CD4-positive, CD25-positive, alpha-beta regulatory T cell (primary cell): ENCODE results near the gene CSMD2. TPM values are rescaled to one million over a fixed set of nuclear protein-coding genes. Genes with fewer than 3 reads are reported as not detected.

Source experiments
- ATAC-seq, 2 donors: fragments of 150-1000 bp; cut with Tn5 transposase; one replicate each; pipeline ENCODE4 v1.10.0; 2021; ENCODE audit warnings: low read depth in 2 of 2, moderate number of reproducible peaks in 2 of 2, moderate library complexity in 1 of 2
- DNase-seq, 3 donors: peaks; one replicate each; pipeline versions ENCODE4 v3.0.0 to v3.0.0-alpha.2; 2012 to 2022; ENCODE audit warnings: mixed read lengths in 1 of 3
- H3K27ac ChIP-seq: one replicate; pipeline ENCODE4 v1.7.0; 2013; ENCODE audit warnings: mild to moderate bottlenecking, low read length; ENCODE audit not compliant: insufficient read depth, poor library complexity, severe bottlenecking
- H3K27me3 ChIP-seq: one replicate; pipeline ENCODE4 v1.7.0; 2013; ENCODE audit warnings: low read length; ENCODE audit not compliant: control insufficient read depth, insufficient read depth
- H3K36me3 ChIP-seq: one replicate; pipeline ENCODE4 v1.7.0; 2013; ENCODE audit warnings: mild to moderate bottlenecking, low read length, moderate library complexity; ENCODE audit not compliant: control insufficient read depth, insufficient read depth
- H3K4me1 ChIP-seq: 2 replicates; pipeline ENCODE4 v1.7.0; 2013; ENCODE audit warnings: mild to moderate bottlenecking, low read length; ENCODE audit not compliant: insufficient read depth, control insufficient read depth, poor library complexity, severe bottlenecking
- H3K4me3 ChIP-seq: one replicate; pipeline ENCODE4 v1.7.0; 2013; ENCODE audit warnings: low read depth, mild to moderate bottlenecking, low read length, moderate library complexity
- H3K9me3 ChIP-seq, 2 experiments: 1 replicate in 1 of 2; 2 replicates in 1 of 2; pipeline ENCODE4 v1.7.0; 2013; ENCODE audit warnings: low read length in 2 of 2, mild to moderate bottlenecking in 1 of 2, moderate library complexity in 1 of 2; ENCODE audit not compliant: control insufficient read depth in 2 of 2
- H3K27ac Mint-ChIP-seq, 3 donors: one replicate each; pipeline ENCODE4 v1.8.0; 2020 to 2022; ENCODE audit warnings: mild to moderate bottlenecking in 3 of 3, mixed read lengths in 3 of 3, moderate library complexity in 2 of 3
- H3K27me3 Mint-ChIP-seq: one replicate; pipeline ENCODE4 v1.8.0; 2022; ENCODE audit warnings: mild to moderate bottlenecking, mixed read lengths
- H3K36me3 Mint-ChIP-seq: one replicate; pipeline ENCODE4 v1.8.0; 2020; ENCODE audit warnings: mixed read lengths
- H3K4me1 Mint-ChIP-seq, 4 donors: one replicate each; pipeline ENCODE4 v1.8.0; 2020 to 2022; ENCODE audit warnings: mixed read lengths in 4 of 4, mild to moderate bottlenecking in 1 of 4
- H3K4me3 Mint-ChIP-seq, 4 donors: one replicate each; pipeline ENCODE4 v1.8.0; 2020 to 2022; ENCODE audit warnings: mild to moderate bottlenecking in 4 of 4, mixed read lengths in 4 of 4, moderate library complexity in 3 of 4
- H3K9me3 Mint-ChIP-seq, 7 donors: one replicate each; pipeline ENCODE4 v1.8.0; 2020 to 2022; ENCODE audit warnings: mixed read lengths in 7 of 7, mild to moderate bottlenecking in 3 of 7, moderate library complexity in 2 of 7
- polyA plus RNA-seq, 4 donors: library from polyadenylated mRNA; unstranded; fragments of 300-500 nt; fragmentation: Illumina TruSeq; gene quantifications; one replicate each; pipeline ENCODE4 v1.2.3, GENCODE V29; 2021
- total RNA-seq: library from RNA; stranded (reverse); gene quantifications from one replicate; pipeline ENCODE4 v1.2.3, GENCODE V29; 2022

Gene CSMD2
- total and polyA plus RNA-seq, 5 donors from 2014 or later, result not detected

DNA sequence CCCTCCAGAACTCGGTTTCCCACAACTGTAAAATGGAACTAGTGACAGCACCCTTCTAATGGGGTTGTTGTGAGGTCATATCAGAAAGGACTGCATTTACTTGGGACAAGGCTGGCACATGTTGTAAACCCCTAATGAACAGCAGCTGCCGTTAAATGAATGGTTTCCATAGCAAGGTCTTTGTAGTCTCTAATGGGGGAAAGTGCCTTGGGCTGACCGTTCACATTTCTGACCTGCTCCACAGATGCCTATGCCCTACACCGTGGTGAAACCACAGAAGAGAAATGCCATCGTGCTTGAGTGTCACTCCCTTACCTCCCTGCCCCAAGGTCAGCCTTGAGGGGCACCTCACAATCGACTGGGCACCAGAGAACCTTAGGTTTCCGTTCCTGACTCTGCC, 549.5 kb downstream of the CSMD2 start:
- Mint-ChIP-seq H3K27ac (no peak overlapping the region), H3K4me3 (no peak overlapping the region), H3K36me3 (no peaks in the 10 kb centered on the region), H3K4me1 (peaks cover 0 to 2% (median 0%) of the 10 kb centered on the region in 4 donors), H3K9me3 (peaks cover 0 to 1% (median 0%) of the 10 kb centered on the region in 7 donors), H3K27me3 (peaks cover 24% of the 10 kb centered on the region)
- no peak overlapping the region for H3K4me3 ChIP-seq
- no peak for ATAC-seq
- H3K27ac ChIP-seq, result no peak overlapping the region
- H3K9me3 ChIP-seq, result no peaks in the 10 kb centered on the region
- H3K4me1 ChIP-seq, result no peaks in the 10 kb centered on the region
- H3K27me3 ChIP-seq, result peaks cover 4% of the 10 kb centered on the region
- DNase-seq, result no peak
- no peaks in the 10 kb centered on the region for H3K36me3 ChIP-seq

DNA sequence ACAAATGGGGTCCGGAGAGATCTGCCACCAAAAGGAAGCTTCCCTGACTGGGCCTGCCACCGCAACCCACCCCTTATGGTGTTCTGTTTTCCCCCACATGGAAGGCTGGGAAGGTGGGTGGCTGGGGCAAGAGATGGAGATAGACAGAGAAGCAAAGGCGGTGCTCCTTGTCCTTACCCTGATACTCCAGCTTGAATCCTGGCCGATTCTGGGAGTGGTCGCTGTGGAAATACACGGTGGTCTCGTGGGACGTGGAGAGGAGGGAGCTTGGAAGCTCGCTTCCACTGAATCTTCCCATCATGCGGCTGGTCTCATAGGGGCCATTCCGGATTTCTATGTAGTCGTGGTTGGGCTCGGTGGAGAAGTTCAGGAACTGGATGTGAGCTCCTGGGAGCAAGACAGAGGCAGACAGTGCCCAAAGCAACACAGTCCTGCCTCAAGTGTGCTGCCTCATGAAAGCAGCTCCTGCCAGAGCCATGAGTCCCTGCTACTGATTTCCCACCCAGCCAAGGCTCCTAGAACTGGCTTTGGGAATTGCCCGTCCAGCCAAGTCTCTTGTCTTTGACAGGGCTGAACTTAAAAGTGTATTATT, 554.1 kb downstream of the CSMD2 start:
- Histone ChIP-seq H3K4me3 (no peak overlapping the region), H3K27ac (no peak overlapping the region), H3K27me3 (peaks cover 4% of the 10 kb centered on the region), H3K36me3 (no peaks in the 10 kb centered on the region), H3K9me3 (no peaks in the 10 kb centered on the region), H3K4me1 (no peaks in the 10 kb centered on the region)
- Mint-ChIP-seq H3K4me1 (no peaks in the 10 kb centered on the region), H3K27me3 (peaks cover 15% of the 10 kb centered on the region), H3K27ac (no peak overlapping the region), H3K4me3 (no peak overlapping the region), H3K36me3 (no peaks in the 10 kb centered on the region), H3K9me3 (peaks cover 0 to under 1% (median 0%) of the 10 kb centered on the region in 7 donors)
- no peak for DNase-seq
- no peak for ATAC-seq

DNA sequence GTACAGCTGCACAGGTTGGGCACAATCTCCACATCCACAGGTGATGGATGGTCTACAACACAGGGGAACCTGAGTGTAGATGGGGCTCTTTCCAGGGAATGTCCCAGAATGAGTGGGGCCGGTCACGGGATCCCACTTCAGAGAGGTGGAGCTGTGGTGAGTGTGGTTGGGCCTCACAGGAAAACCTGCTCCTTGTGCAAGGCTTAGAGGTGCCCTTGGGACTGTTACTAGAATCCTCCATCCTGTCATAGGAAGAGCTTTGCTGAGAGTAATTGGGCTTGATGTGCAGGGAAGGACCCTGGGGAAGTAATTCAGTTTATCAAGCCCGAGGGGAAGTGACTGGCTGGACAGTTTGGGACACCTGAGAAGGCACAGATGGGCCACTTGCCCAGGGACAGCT, 554.6 kb downstream of the CSMD2 start:
- H3K4me3 ChIP-seq, result no peak overlapping the region
- peaks cover 4% of the 10 kb centered on the region for H3K27me3 ChIP-seq
- DNase-seq (no peak), ATAC-seq (no peak)
- H3K4me3 Mint-ChIP-seq, result no peak overlapping the region
- peaks cover 11% of the 10 kb centered on the region for H3K27me3 Mint-ChIP-seq
- no peak overlapping the region for H3K27ac Mint-ChIP-seq
- H3K36me3 ChIP-seq, result no peaks in the 10 kb centered on the region
- H3K36me3 Mint-ChIP-seq, result no peaks in the 10 kb centered on the region
- H3K27ac ChIP-seq, result no peak overlapping the region
- H3K4me1 ChIP-seq, result no peaks in the 10 kb centered on the region
- H3K9me3 ChIP-seq, result no peaks in the 10 kb centered on the region
- H3K4me1 Mint-ChIP-seq, result no peaks in the 10 kb centered on the region
- no peaks in the 10 kb centered on the region for H3K9me3 Mint-ChIP-seq

DNA sequence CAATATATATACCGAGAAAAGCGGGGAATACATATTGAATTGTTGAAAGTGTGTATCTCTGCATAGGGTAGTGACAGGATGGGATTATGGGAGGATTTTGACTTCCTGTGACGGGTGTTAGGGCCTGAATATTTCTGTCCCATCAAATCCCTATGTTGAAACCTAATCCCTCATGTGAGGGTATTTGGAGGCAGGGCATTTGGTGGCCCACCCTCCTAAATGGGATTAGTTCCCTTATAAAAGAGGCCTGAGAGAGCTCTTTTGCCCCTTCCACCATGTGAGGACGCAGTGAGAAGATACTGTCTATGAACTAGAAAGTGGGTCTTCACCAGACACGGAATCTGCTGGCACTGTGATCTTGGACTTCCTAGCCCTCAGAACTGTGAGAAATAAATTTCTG, 555.3 kb downstream of the CSMD2 start:
- no peak for DNase-seq
- no peaks in the 10 kb centered on the region for H3K4me1 Mint-ChIP-seq
- no peak overlapping the region for H3K4me3 Mint-ChIP-seq
- no peak overlapping the region for H3K4me3 ChIP-seq
- no peaks in the 10 kb centered on the region for H3K4me1 ChIP-seq
- H3K36me3 ChIP-seq, result no peaks in the 10 kb centered on the region
- no peaks in the 10 kb centered on the region for H3K9me3 ChIP-seq
- H3K27me3 ChIP-seq, result peaks cover 2% of the 10 kb centered on the region
- H3K27ac ChIP-seq, result no peak overlapping the region
- H3K27me3 Mint-ChIP-seq, result peaks cover 9% of the 10 kb centered on the region
- no peak overlapping the region for H3K27ac Mint-ChIP-seq
- ATAC-seq, result no peak
- no peaks in the 10 kb centered on the region for H3K9me3 Mint-ChIP-seq
- no peaks in the 10 kb centered on the region for H3K36me3 Mint-ChIP-seq

DNA sequence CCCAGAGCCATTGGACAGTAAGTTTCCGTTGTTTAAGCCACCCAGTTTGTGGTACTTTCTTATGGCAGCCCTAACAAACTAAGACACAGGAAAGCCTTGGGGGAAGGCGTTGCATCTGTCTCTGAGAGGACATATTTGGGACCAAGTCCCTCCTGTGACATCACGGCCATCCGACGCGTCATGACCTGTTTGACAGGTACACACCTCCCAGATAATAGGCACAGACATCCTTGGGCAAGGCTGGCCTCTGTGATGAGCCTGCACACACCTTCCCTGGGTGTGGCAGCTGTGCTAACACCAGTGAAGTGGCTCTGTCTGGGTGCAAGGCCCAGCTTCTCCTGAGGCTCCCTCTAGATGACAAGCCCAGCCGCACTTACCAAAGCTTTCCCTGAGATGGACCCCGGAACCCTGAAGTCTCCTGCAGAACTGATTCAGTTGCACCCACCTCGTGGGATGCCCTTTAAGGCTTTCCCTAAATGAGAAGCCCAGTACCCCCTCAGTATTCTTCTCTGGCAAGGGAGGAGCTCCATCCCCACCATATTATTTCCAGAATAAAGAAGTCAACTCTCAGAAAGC, 556.1 kb downstream of the CSMD2 start:
- ATAC-seq (no peak), DNase-seq (no peak)
- Histone ChIP-seq H3K4me1 (no peaks in the 10 kb centered on the region), H3K4me3 (no peak overlapping the region), H3K27ac (no peak overlapping the region), H3K9me3 (no peaks in the 10 kb centered on the region), H3K27me3 (peaks cover 2% of the 10 kb centered on the region), H3K36me3 (no peaks in the 10 kb centered on the region)
- H3K9me3 Mint-ChIP-seq, result no peaks in the 10 kb centered on the region
- H3K27ac Mint-ChIP-seq, result no peak overlapping the region
- no peaks in the 10 kb centered on the region for H3K4me1 Mint-ChIP-seq
- H3K27me3 Mint-ChIP-seq, result peaks cover 8% of the 10 kb centered on the region
- no peaks in the 10 kb centered on the region for H3K36me3 Mint-ChIP-seq
- H3K4me3 Mint-ChIP-seq, result no peak overlapping the region

DNA sequence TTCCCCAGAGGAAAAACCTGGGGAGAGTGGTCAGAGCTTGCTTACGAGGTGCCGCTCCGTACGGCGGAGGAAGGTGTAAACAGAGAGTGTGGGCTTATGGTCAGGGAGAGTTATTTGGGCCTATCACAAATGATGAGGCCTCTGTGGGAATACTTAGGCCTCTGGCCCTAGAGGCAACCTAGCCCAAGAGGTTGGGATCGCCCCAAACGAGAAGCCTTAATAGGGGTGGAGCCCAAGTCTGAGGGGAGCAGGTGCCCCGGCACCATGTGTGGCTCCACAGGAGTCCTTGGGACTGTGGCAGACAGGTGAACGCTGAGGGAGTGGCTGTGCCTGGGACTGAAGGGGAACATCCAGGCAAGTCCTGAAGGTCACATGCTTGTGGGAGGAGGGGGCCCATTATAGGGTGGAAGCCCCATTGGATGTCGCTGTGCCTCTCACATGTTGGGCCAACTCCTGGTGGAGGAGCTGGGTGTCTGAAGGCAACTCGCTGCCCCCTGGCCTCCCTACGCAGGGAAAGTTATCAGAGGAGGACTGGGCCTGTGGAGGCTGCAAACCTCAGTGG, 557.5 kb downstream of the CSMD2 start:
- no peak for DNase-seq
- Histone ChIP-seq H3K4me1 (no peaks in the 10 kb centered on the region), H3K4me3 (no peak overlapping the region), H3K36me3 (no peaks in the 10 kb centered on the region), H3K9me3 (no peaks in the 10 kb centered on the region), H3K27ac (no peak overlapping the region), H3K27me3 (no peaks in the 10 kb centered on the region)
- Mint-ChIP-seq H3K4me3 (no peak overlapping the region), H3K27ac (no peak overlapping the region), H3K36me3 (no peaks in the 10 kb centered on the region), H3K27me3 (peaks cover 11% of the 10 kb centered on the region), H3K9me3 (no peaks in the 10 kb centered on the region), H3K4me1 (no peaks in the 10 kb centered on the region)
- ATAC-seq, result no peak

DNA sequence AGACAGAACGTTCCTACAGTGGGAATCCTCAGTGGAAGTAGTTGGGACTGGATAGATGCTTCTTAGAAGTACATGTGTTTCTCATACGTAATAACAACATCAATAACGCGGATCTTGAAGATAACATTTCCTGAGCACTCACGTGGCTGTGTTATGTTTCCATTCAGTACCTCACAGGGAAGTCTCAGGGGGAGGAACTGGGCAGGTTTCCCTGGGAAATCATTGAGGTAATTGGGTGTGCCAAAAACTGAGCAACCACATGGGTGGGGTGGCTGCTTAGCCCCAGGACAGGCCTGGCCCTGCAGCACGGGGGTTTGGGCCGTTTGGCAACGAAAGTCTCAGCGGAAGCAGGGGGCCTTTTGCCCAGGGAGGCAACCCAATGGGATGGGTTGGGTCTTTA, 558.8 kb downstream of the CSMD2 start:
- no peaks in the 10 kb centered on the region for H3K4me1 Mint-ChIP-seq
- Histone ChIP-seq H3K27me3 (no peaks in the 10 kb centered on the region), H3K36me3 (no peaks in the 10 kb centered on the region), H3K4me1 (no peaks in the 10 kb centered on the region), H3K4me3 (no peak overlapping the region), H3K9me3 (no peaks in the 10 kb centered on the region), H3K27ac (no peak overlapping the region)
- ATAC-seq (no peak), DNase-seq (no peak)
- peaks cover 11% of the 10 kb centered on the region for H3K27me3 Mint-ChIP-seq
- H3K9me3 Mint-ChIP-seq, result no peaks in the 10 kb centered on the region
- H3K36me3 Mint-ChIP-seq, result no peaks in the 10 kb centered on the region
- H3K27ac Mint-ChIP-seq, result no peak overlapping the region
- H3K4me3 Mint-ChIP-seq, result no peak overlapping the region

DNA sequence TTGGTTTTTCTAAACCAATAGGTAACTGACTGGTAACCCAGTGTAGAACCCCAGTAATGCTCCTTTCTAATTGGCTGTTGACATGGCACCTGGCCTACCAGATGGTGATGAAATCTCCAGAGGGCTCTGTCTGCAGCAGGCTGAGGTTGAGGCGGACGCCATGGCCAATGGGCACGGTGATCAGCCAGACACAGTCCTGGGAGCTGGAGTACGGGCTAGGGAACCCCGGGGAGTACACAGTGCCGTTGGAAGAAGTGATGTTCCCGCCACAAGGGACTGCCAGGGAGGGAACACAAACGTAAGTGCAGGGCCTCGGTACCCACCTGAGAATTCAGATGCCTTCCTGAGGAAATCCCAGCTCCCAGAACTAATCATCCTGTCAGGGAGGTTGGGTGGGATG, 562.8 kb downstream of the CSMD2 start:
- no peaks in the 10 kb centered on the region for H3K36me3 Mint-ChIP-seq
- no peaks in the 10 kb centered on the region for H3K36me3 ChIP-seq
- no peak overlapping the region for H3K27ac ChIP-seq
- no peaks in the 10 kb centered on the region for H3K4me1 ChIP-seq
- peaks cover 2% of the 10 kb centered on the region for H3K27me3 ChIP-seq
- peaks cover 8% of the 10 kb centered on the region for H3K27me3 Mint-ChIP-seq
- H3K9me3 ChIP-seq, result no peaks in the 10 kb centered on the region
- no peaks in the 10 kb centered on the region for H3K4me1 Mint-ChIP-seq
- H3K4me3 Mint-ChIP-seq, result no peak overlapping the region
- H3K4me3 ChIP-seq, result no peak overlapping the region
- no peaks in the 10 kb centered on the region for H3K9me3 Mint-ChIP-seq
- no peak overlapping the region for H3K27ac Mint-ChIP-seq
- ATAC-seq (no peak), DNase-seq (no peak)
